ENCODE results near the gene XRCC5.

The XRCC5 gene

GRCh38 chr2:216235896-216236295 is 126.7 kb downstream of the XRCC5 start:
- DNase-seq: no peak

- DNase-seq: no peak
These were observed 127.3 kb downstream of the XRCC5 start for GRCh38 chr2:216236486-216236885.

- no peak for DNase-seq
These were observed 133.2 kb downstream of the XRCC5 start for GRCh38 chr2:216242365-216242764.

- no peak for DNase-seq
These were observed 133.9 kb downstream of the XRCC5 start for GRCh38 chr2:216243026-216243425.

GRCh38 chr2:216245391-216245975 is 136.3 kb downstream of the XRCC5 start:
- DNase-seq: no peak

GRCh38 chr2:216246766-216247165 is 137.6 kb downstream of the XRCC5 start:
- DNase-seq: no peak

All from fibroblast of upper back skin (primary cell).